H9 (cell line): Measurements from ENCODE around the gene C14orf132. TPM values are rescaled to one million over a fixed set of nuclear protein-coding genes. Genes with fewer than 3 reads are reported as not detected.

Experiments
- DNase-seq: peaks from one replicate; pipeline ENCODE4 v3.0.0-alpha.2; 2017
- H2AFZ ChIP-seq: one replicate; pipeline ENCODE4 v1.6.1; 2013; ENCODE audit warnings: mild to moderate bottlenecking, low read length, control low read depth, moderate library complexity
- H2AK5ac ChIP-seq: 2 replicates; pipeline ENCODE4 v1.6.1; 2013; ENCODE audit warnings: low read length, control low read depth, mixed read lengths; ENCODE audit not compliant: insufficient read length
- H2BK120ac ChIP-seq: one replicate; pipeline ENCODE4 v1.6.1; 2013; ENCODE audit warnings: low read depth, mild to moderate bottlenecking, low read length, control low read depth, inconsistent platforms; ENCODE audit not compliant: poor library complexity, severe bottlenecking
- H2BK12ac ChIP-seq: 2 replicates; pipeline ENCODE4 v1.6.1; 2013; ENCODE audit warnings: low read length, control low read depth, mixed read lengths, low read depth; ENCODE audit not compliant: insufficient read length
- H2BK15ac ChIP-seq: 2 replicates; pipeline ENCODE4 v1.6.1; 2013; ENCODE audit warnings: low read depth, low read length, control low read depth
- H2BK20ac ChIP-seq: one replicate; pipeline ENCODE4 v1.6.1; 2013; ENCODE audit warnings: low read depth, mild to moderate bottlenecking, low read length, control low read depth, inconsistent platforms; ENCODE audit not compliant: poor library complexity, severe bottlenecking
- H2BK5ac ChIP-seq: 2 replicates; pipeline ENCODE4 v1.6.1; 2013; ENCODE audit warnings: low read length, control low read depth, mixed read lengths; ENCODE audit not compliant: insufficient read length
- H3K14ac ChIP-seq: 2 replicates; pipeline ENCODE4 v1.6.1; 2013; ENCODE audit warnings: low read length, control low read depth; ENCODE audit not compliant: insufficient read depth
- H3K18ac ChIP-seq: 2 replicates; pipeline ENCODE4 v1.6.1; 2013; ENCODE audit warnings: low read depth, mild to moderate bottlenecking, mixed read lengths, low read length, control low read depth; ENCODE audit not compliant: insufficient read length
- H3K23ac ChIP-seq: 2 replicates; pipeline ENCODE4 v1.6.1; 2013; ENCODE audit warnings: low read length, control low read depth, mixed read lengths, low read depth; ENCODE audit not compliant: insufficient read length
- H3K23me2 ChIP-seq: 2 replicates; pipeline ENCODE4 v1.6.1; 2013; ENCODE audit warnings: low read depth, mild to moderate bottlenecking, mixed read lengths, low read length, control low read depth; ENCODE audit not compliant: insufficient read length, poor library complexity, severe bottlenecking
- H3K27ac ChIP-seq: 2 replicates; pipeline ENCODE4 v1.5.1; 2013; ENCODE audit warnings: low read length, control low read depth, mixed read lengths, low read depth; ENCODE audit not compliant: insufficient read length
- H3K27me3 ChIP-seq: 2 replicates; pipeline ENCODE4 v1.6.1; 2013; ENCODE audit warnings: low read length, control low read depth, inconsistent platforms; ENCODE audit not compliant: insufficient read depth
- H3K4ac ChIP-seq: 2 replicates; pipeline ENCODE4 v1.6.1; 2013; ENCODE audit warnings: low read depth, mild to moderate bottlenecking, control low read depth, inconsistent platforms, low read length, moderate library complexity
- H3K4me1 ChIP-seq: 2 replicates; pipeline ENCODE4 v1.6.1; 2013; ENCODE audit warnings: low read length, control low read depth, inconsistent platforms; ENCODE audit not compliant: insufficient read depth
- H3K4me2 ChIP-seq: 2 replicates; pipeline ENCODE4 v1.6.1; 2013; ENCODE audit warnings: low read length, control low read depth, mixed read lengths; ENCODE audit not compliant: insufficient read length, insufficient read depth
- H3K56ac ChIP-seq: 2 replicates; pipeline ENCODE4 v1.6.1; 2013; ENCODE audit warnings: low read depth, mild to moderate bottlenecking, mixed read lengths, low read length, control low read depth; ENCODE audit not compliant: insufficient read length
- H3K79me1 ChIP-seq: 2 replicates; pipeline ENCODE4 v1.6.1; 2013; ENCODE audit warnings: low read depth, mild to moderate bottlenecking, moderate library complexity, low read length, control low read depth, inconsistent platforms; ENCODE audit not compliant: insufficient read depth, poor library complexity, severe bottlenecking
- H3K79me2 ChIP-seq: 2 replicates; pipeline ENCODE4 v1.6.1; 2013; ENCODE audit warnings: low read length, control low read depth, inconsistent platforms; ENCODE audit not compliant: insufficient read depth
- H3K9ac ChIP-seq: 2 replicates; pipeline ENCODE4 v1.6.1; 2013; ENCODE audit warnings: low read length, control low read depth, mixed read lengths; ENCODE audit not compliant: insufficient read length; ENCODE audit errors: extremely low read depth
- H3K9me3 ChIP-seq: one replicate; pipeline ENCODE4 v1.6.1; 2013; ENCODE audit warnings: low read depth, low read length, inconsistent platforms; ENCODE audit not compliant: control insufficient read depth
- H3T11ph ChIP-seq: one replicate; pipeline ENCODE4 v1.6.1; 2013; ENCODE audit warnings: mild to moderate bottlenecking, low read length, control low read depth, inconsistent platforms
- H4K20me1 ChIP-seq: one replicate; pipeline ENCODE4 v1.6.1; 2013; ENCODE audit not compliant: control insufficient read depth, insufficient read length, insufficient read depth
- H4K5ac ChIP-seq: 2 replicates; pipeline ENCODE4 v1.6.1; 2013; ENCODE audit warnings: low read depth, mild to moderate bottlenecking, mixed read lengths, low read length, control low read depth; ENCODE audit not compliant: insufficient read length
- H4K8ac ChIP-seq: replicated peaks from 2 replicates; pipeline ENCODE4 v1.6.1; 2013; ENCODE audit warnings: low read length, control low read depth, mixed read lengths, low read depth; ENCODE audit not compliant: insufficient read length
- H4K91ac ChIP-seq: 2 replicates; pipeline ENCODE4 v1.6.1; 2013; ENCODE audit warnings: low read depth, mild to moderate bottlenecking, moderate library complexity, mixed read lengths, low read length, control low read depth; ENCODE audit not compliant: insufficient read length
- H3K27ac Mint-ChIP-seq, 3 experiments: 2 replicates in 2 of 3; 3 replicates in 1 of 3; pipeline ENCODE4 v1.8.0; 2020 to 2021; ENCODE audit warnings: mixed read lengths in 3 of 3, mild to moderate bottlenecking in 1 of 3, moderate library complexity in 1 of 3
- H3K27me3 Mint-ChIP-seq: 2 replicates; pipeline ENCODE4 v1.8.0; 2021; ENCODE audit warnings: low read depth, mild to moderate bottlenecking, moderate library complexity, mixed read lengths
- H3K36me3 Mint-ChIP-seq, 3 experiments: 2 replicates in 2 of 3; 3 replicates in 1 of 3; pipeline ENCODE4 v1.8.0; 2020 to 2021; ENCODE audit warnings: low read depth in 3 of 3, mixed read lengths in 3 of 3; ENCODE audit not compliant: insufficient read depth in 1 of 3
- H3K4me1 Mint-ChIP-seq, 2 experiments: 2 replicates each; pipeline ENCODE4 v1.8.0; 2020; ENCODE audit warnings: mixed read lengths in 2 of 2
- H3K4me3 Mint-ChIP-seq, 2 experiments: 2 replicates in 1 of 2; 3 replicates in 1 of 2; pipeline ENCODE4 v1.8.0; 2020 to 2021; ENCODE audit warnings: mild to moderate bottlenecking in 2 of 2, mixed read lengths in 2 of 2, moderate library complexity in 1 of 2
- H3K9me3 Mint-ChIP-seq, 2 experiments: 2 replicates in 1 of 2; 3 replicates in 1 of 2; pipeline ENCODE4 v1.8.0; 2020; ENCODE audit warnings: mild to moderate bottlenecking in 2 of 2, mixed read lengths in 2 of 2, moderate library complexity in 1 of 2
- WGBS: extraction: QIAGEN DNeasy Blood & Tissue Kit; methylation state at CpG from one replicate; pipeline ENCODE4 v1.1.7; 2013; ENCODE audit warnings: missing lambda C conversion rate, low lambda C conversion rate, mixed read lengths; ENCODE audit not compliant: insufficient read length; ENCODE audit errors: extremely low coverage; 5-methylcytosine and 5-hydroxymethylcytosine counted together
- total RNA-seq: library from RNA; stranded (reverse); gene quantifications from 2 replicates; pipeline ENCODE4 v1.2.1, GENCODE V29; 2021
- TF ChIP-seq, protein P1 (sequence below): fragments of 200-600 bp; sonication (generic); conservative IDR thresholded peaks from 3 replicates; pipeline ENCODE4 v1.8.0; 2021; ENCODE audit warnings: antibody characterized with exemption, mild to moderate bottlenecking

Gene C14orf132
- total RNA-seq, 1 experiment from 2014 or later, result 5.7 TPM

DNA sequence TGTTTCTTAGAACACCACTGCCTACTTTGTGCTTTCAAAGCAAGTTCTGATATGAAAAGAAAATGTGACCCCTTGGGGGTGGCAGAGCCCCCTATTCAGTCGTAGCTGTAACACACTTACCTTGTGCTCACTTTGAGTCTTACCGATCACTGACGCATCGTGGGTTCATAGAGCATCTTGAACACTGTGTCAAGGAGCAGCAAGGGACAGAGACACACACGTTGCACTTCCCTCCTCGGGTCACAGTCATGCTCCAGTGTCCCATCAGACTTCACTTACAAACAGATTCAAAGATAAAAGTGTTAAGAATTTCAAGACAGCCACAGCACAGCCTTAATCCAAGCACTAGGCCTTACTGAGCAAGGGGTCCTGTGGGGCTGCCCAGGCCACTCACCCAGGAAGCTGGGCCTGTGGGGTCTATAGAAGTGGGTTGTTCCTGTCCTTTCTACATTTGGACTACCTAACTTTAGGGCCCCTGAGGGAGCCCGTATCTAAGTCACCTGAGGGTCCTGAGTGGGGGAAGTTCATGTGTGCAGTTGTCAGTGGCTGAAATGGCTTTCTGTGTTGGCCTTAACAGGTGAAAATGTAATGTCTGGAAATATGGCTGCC is 90.1 kb downstream of the C14orf132 start:
- WGBS, result no CpG with 5 or more reads among the region's 7 CpGs
- Mint-ChIP-seq H3K9me3 (no peaks in the 10 kb centered on the region), H3K27ac (no peak overlapping the region)

More for the DNA sequence above, 90.1 kb downstream of the C14orf132 start:
- H3K79me2 ChIP-seq, result no peaks in the 10 kb centered on the region
- TF ChIP-seq, protein P1, sequence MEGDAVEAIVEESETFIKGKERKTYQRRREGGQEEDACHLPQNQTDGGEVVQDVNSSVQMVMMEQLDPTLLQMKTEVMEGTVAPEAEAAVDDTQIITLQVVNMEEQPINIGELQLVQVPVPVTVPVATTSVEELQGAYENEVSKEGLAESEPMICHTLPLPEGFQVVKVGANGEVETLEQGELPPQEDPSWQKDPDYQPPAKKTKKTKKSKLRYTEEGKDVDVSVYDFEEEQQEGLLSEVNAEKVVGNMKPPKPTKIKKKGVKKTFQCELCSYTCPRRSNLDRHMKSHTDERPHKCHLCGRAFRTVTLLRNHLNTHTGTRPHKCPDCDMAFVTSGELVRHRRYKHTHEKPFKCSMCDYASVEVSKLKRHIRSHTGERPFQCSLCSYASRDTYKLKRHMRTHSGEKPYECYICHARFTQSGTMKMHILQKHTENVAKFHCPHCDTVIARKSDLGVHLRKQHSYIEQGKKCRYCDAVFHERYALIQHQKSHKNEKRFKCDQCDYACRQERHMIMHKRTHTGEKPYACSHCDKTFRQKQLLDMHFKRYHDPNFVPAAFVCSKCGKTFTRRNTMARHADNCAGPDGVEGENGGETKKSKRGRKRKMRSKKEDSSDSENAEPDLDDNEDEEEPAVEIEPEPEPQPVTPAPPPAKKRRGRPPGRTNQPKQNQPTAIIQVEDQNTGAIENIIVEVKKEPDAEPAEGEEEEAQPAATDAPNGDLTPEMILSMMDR, result no peak
- no peaks in the 10 kb centered on the region for H3K9me3 ChIP-seq
- no peak overlapping the region for H3K14ac ChIP-seq
- H3K18ac ChIP-seq, result no peak overlapping the region
- no peaks in the 10 kb centered on the region for H3K79me1 ChIP-seq
- H4K91ac ChIP-seq, result no peak overlapping the region
- no peak overlapping the region for H3K4ac ChIP-seq
- no peaks in the 10 kb centered on the region for H3K4me1 Mint-ChIP-seq
- H3K4me3 Mint-ChIP-seq, result no peak overlapping the region
- H2AFZ ChIP-seq, result no peak overlapping the region
- no peak overlapping the region for H3K56ac ChIP-seq
- no peak overlapping the region for H2BK20ac ChIP-seq
- H3K27me3 Mint-ChIP-seq, result peaks cover 94% of the 10 kb centered on the region
- no peak overlapping the region for H3K27ac ChIP-seq
- H3K23ac ChIP-seq, result no peak overlapping the region
- no peak overlapping the region for H4K5ac ChIP-seq
- no peak overlapping the region for H4K8ac ChIP-seq
- no peak overlapping the region for H2BK5ac ChIP-seq
- H2BK12ac ChIP-seq, result no peak overlapping the region
- H3K27me3 ChIP-seq, result no peaks in the 10 kb centered on the region; the same call in 1 of the 2 replicates
- no peaks in the 10 kb centered on the region for H3K36me3 Mint-ChIP-seq
- H2AK5ac ChIP-seq, result no peak overlapping the region
- no peak overlapping the region for H3K9ac ChIP-seq
- H3K4me2 ChIP-seq, result no peak overlapping the region
- no peaks in the 10 kb centered on the region for H3K23me2 ChIP-seq
- H4K20me1 ChIP-seq, result no peaks in the 10 kb centered on the region
- no peaks in the 10 kb centered on the region for H3K4me1 ChIP-seq
- no peak overlapping the region for H2BK15ac ChIP-seq
- DNase-seq, result no peak
- no peak overlapping the region for H3T11ph ChIP-seq
- H2BK120ac ChIP-seq, result no peak overlapping the region
